Neural progenitor cell (in vitro differentiated cells): Measurements from ENCODE around the gene TXN2.

Experiments
- EZH2 ChIP-seq: fragments of 200-600 bp; sonication (generic); IDR thresholded peaks from 2 replicates; pipeline ENCODE4 v1.6.1; 2017; ENCODE audit warnings: antibody characterized with exemption, mild to moderate bottlenecking, moderate library complexity
- EZH2phosphoT487 ChIP-seq: fragments of 200-600 bp; sonication (generic); IDR thresholded peaks from 2 replicates; pipeline ENCODE4 v1.6.1; 2017; ENCODE audit warnings: antibody characterized with exemption
- TF ChIP-seq, protein P1 (sequence below): fragments of 200-600 bp; sonication (generic); IDR thresholded peaks from 2 replicates; pipeline ENCODE4 v1.5.1; 2017; ENCODE audit warnings: antibody characterized with exemption, mild to moderate bottlenecking

GRCh38 chr22:36475341-36475740 lies 6.1 kb downstream of the TXN2 start:
- TF ChIP-seq, protein P1, sequence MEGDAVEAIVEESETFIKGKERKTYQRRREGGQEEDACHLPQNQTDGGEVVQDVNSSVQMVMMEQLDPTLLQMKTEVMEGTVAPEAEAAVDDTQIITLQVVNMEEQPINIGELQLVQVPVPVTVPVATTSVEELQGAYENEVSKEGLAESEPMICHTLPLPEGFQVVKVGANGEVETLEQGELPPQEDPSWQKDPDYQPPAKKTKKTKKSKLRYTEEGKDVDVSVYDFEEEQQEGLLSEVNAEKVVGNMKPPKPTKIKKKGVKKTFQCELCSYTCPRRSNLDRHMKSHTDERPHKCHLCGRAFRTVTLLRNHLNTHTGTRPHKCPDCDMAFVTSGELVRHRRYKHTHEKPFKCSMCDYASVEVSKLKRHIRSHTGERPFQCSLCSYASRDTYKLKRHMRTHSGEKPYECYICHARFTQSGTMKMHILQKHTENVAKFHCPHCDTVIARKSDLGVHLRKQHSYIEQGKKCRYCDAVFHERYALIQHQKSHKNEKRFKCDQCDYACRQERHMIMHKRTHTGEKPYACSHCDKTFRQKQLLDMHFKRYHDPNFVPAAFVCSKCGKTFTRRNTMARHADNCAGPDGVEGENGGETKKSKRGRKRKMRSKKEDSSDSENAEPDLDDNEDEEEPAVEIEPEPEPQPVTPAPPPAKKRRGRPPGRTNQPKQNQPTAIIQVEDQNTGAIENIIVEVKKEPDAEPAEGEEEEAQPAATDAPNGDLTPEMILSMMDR = no peak
- TF ChIP-seq EZH2 (no peak), EZH2phosphoT487 (no peak)
